MM.1S (cell line): ENCODE data around the gene GK2.

ENCODE experiments used
- EZH2 ChIP-seq: fragments of 300-600 bp; sonication (generic); optimal IDR thresholded peaks from 2 replicates; pipeline ENCODE3; 2017; ENCODE audit warnings: low read depth, mild to moderate bottlenecking, antibody characterized with exemption, low read length, mixed read lengths
- EZH2phosphoT487 ChIP-seq: fragments of 300-600 bp; sonication (generic); IDR thresholded peaks from 2 replicates; pipeline ENCODE4 v1.6.1; 2018; ENCODE audit warnings: antibody characterized with exemption, low read length
- TF ChIP-seq, protein P1 (sequence below): fragments of 300-600 bp; sonication (generic); IDR thresholded peaks from 2 replicates; pipeline ENCODE4 v1.5.1; 2016; ENCODE audit warnings: antibody characterized with exemption, low read length, mixed read lengths

DNA sequence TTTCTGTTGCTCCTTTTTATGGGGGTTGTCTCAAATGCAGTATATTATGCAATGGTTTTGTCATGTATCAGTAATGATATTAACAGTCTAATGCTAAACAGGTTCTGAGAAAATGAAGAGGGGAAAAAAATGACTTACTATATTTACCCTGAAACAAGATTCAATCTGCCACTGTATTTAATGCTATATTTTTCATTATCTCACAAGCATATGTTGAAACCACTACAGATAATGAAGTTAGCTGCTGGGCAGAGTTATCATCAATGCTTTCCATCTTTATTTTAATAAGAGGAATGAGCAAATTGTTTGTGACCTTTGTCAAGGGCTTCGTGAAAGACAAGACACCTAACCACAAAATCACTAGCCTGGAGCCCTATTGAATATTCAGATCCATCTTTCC lies 49.6 kb downstream of the GK2 start:
- TF ChIP-seq, protein P1, sequence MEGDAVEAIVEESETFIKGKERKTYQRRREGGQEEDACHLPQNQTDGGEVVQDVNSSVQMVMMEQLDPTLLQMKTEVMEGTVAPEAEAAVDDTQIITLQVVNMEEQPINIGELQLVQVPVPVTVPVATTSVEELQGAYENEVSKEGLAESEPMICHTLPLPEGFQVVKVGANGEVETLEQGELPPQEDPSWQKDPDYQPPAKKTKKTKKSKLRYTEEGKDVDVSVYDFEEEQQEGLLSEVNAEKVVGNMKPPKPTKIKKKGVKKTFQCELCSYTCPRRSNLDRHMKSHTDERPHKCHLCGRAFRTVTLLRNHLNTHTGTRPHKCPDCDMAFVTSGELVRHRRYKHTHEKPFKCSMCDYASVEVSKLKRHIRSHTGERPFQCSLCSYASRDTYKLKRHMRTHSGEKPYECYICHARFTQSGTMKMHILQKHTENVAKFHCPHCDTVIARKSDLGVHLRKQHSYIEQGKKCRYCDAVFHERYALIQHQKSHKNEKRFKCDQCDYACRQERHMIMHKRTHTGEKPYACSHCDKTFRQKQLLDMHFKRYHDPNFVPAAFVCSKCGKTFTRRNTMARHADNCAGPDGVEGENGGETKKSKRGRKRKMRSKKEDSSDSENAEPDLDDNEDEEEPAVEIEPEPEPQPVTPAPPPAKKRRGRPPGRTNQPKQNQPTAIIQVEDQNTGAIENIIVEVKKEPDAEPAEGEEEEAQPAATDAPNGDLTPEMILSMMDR, result no peak
- TF ChIP-seq EZH2 (no peak), EZH2phosphoT487 (no peak)
